Liver (tissue), 9 donors: ENCODE results near the gene DNAJB1. TPM values are rescaled to one million over a fixed set of nuclear protein-coding genes. Genes with fewer than 3 reads are reported as not detected.

Experiments
- DNase-seq: peaks from one replicate; pipeline ENCODE4 v3.0.0-alpha.2; 2017; ENCODE audit warnings: low spot score
- H3K27ac ChIP-seq, 2 donors: one replicate each; pipeline ENCODE4 v1.7.0; 2013; ENCODE audit warnings: inconsistent platforms in 2 of 2, low read length in 2 of 2, control low read depth in 1 of 2, low read depth in 1 of 2, mild to moderate bottlenecking in 1 of 2
- H3K27me3 ChIP-seq, 4 donors: one replicate each; pipeline versions ENCODE4 v1.6.1 to v1.7.0; 2013; ENCODE audit warnings: low read length in 3 of 4, inconsistent platforms in 1 of 4, mild to moderate bottlenecking in 1 of 4, moderate library complexity in 1 of 4; ENCODE audit not compliant: control insufficient read depth in 4 of 4, insufficient read depth in 4 of 4
- H3K36me3 ChIP-seq, 4 donors: one replicate each; pipeline versions ENCODE4 v1.6.1 to v1.7.0; 2013; ENCODE audit warnings: low read length in 3 of 4, mild to moderate bottlenecking in 3 of 4, low read depth in 1 of 4, moderate library complexity in 1 of 4; ENCODE audit not compliant: control insufficient read depth in 4 of 4, insufficient read depth in 3 of 4
- H3K4me1 ChIP-seq, 4 donors: one replicate each; pipeline versions ENCODE4 v1.6.1 to v1.7.0; 2013; ENCODE audit warnings: low read length in 3 of 4, mild to moderate bottlenecking in 3 of 4, moderate library complexity in 1 of 4; ENCODE audit not compliant: control insufficient read depth in 4 of 4, insufficient read depth in 4 of 4
- H3K4me3 ChIP-seq, 3 donors: one replicate each; pipeline versions ENCODE4 v1.6.1 to v1.7.0; 2013; ENCODE audit warnings: low read length in 3 of 3, control low read depth in 1 of 3, low read depth in 1 of 3, mild to moderate bottlenecking in 1 of 3
- H3K9ac ChIP-seq, 2 donors: one replicate each; pipeline ENCODE4 v1.7.0; 2013; ENCODE audit warnings: low read length in 2 of 2, mild to moderate bottlenecking in 2 of 2, moderate library complexity in 2 of 2, control low read depth in 1 of 2, low read depth in 1 of 2
- H3K9me3 ChIP-seq, 4 donors: one replicate each; pipeline versions ENCODE4 v1.6.1 to v1.7.0; 2013; ENCODE audit warnings: low read length in 3 of 4; ENCODE audit not compliant: control insufficient read depth in 4 of 4
- CTCF ChIP-seq: fragments of 150-350 bp; IDR thresholded peaks from 2 replicates; pipeline ENCODE4 v1.5.1; 2017; ENCODE audit warnings: improper control_type of control experiment, low read depth, low read length; ENCODE audit not compliant: missing input control
- FOXA1 ChIP-seq: IDR thresholded peaks from 2 replicates; pipeline ENCODE4 v1.6.1; 2016; ENCODE audit warnings: antibody characterized with exemption
- FOXA2 ChIP-seq: IDR thresholded peaks from 2 replicates; pipeline ENCODE4 v1.6.1; 2016; ENCODE audit warnings: antibody characterized with exemption
- GABPA ChIP-seq, 2 donors: IDR thresholded peaks in 1 of 2; conservative IDR thresholded peaks in 1 of 2; 2 replicates each; pipeline ENCODE4 v1.6.1; 2016; ENCODE audit warnings: antibody characterized with exemption in 2 of 2, mild to moderate bottlenecking in 1 of 2, moderate library complexity in 1 of 2
- HNF4G ChIP-seq: IDR thresholded peaks from 2 replicates; pipeline ENCODE4 v1.6.1; 2016; ENCODE audit warnings: antibody characterized with exemption
- JUND ChIP-seq, 2 donors: IDR thresholded peaks; 2 replicates each; pipeline ENCODE4 v1.6.1; 2016; ENCODE audit warnings: antibody characterized with exemption in 2 of 2
- NR2F2 ChIP-seq: IDR thresholded peaks from 2 replicates; pipeline ENCODE4 v1.6.1; 2016; ENCODE audit warnings: antibody characterized with exemption
- RAD21 ChIP-seq, 2 donors: IDR thresholded peaks; 2 replicates each; pipeline ENCODE4 v1.6.1; 2016; ENCODE audit warnings: antibody characterized with exemption in 2 of 2, mild to moderate bottlenecking in 2 of 2
- REST ChIP-seq: IDR thresholded peaks from 2 replicates; pipeline ENCODE4 v1.6.1; 2016; ENCODE audit warnings: antibody characterized with exemption, mild to moderate bottlenecking
- RXRA ChIP-seq, 2 donors: IDR thresholded peaks; 2 replicates each; pipeline ENCODE4 v1.6.1; 2017 to 2018; ENCODE audit warnings: antibody characterized with exemption in 2 of 2, mild to moderate bottlenecking in 1 of 2
- SP1 ChIP-seq: IDR thresholded peaks from 2 replicates; pipeline ENCODE4 v1.6.1; 2018; ENCODE audit warnings: antibody characterized with exemption, mild to moderate bottlenecking
- WGBS: extraction: QIAGEN DNeasy Blood & Tissue Kit; methylation state at CpG from one replicate; pipeline ENCODE4 v1.1.7; 2013; 5-methylcytosine and 5-hydroxymethylcytosine counted together
- polyA plus RNA-seq, 2 donors: library from polyadenylated mRNA; stranded (reverse) in 1 of 2; unstranded in 1 of 2; fragments of 200-250 nt in 1 of 2; fragments of >200 nt in 1 of 2; fragmentation: Nextera tagmentation in 1 of 2; extraction: Ambion mirVana in 1 of 2; gene quantifications; one replicate each; pipeline versions ENCODE4 v1.2.1 to v1.2.3, GENCODE V29; 2013 to 2015
- total RNA-seq, 2 donors: library from RNA; depleted of rRNA; stranded (reverse); fragments of >200 nt; gene quantifications; one replicate each; pipeline ENCODE4 v1.2.3, GENCODE V29; 2014
- TF ChIP-seq, protein P1 (sequence below): IDR thresholded peaks from 2 replicates; pipeline ENCODE4 v1.6.1; 2016; ENCODE audit warnings: antibody characterized with exemption
- TF ChIP-seq, protein P2 (sequence below): IDR thresholded peaks from 2 replicates; pipeline ENCODE4 v1.6.1; 2016; ENCODE audit warnings: antibody characterized with exemption
- donor health status: healthy.
- donor health status: healthy.
- donor health status: healthy.
- donor health status: healthy.
- donor health status: healthy.

The DNAJB1 gene
- total and polyA plus RNA-seq, 4 donors = 29.4 to 43.0 (median 34.5) TPM

GRCh38 chr19:14566712-14567077 lies 48.5 kb upstream of the DNAJB1 start:
- H3K9ac ChIP-seq = no peak overlapping the region
- TF ChIP-seq RXRA (IDR thresholded peaks at IDR 0.05) (no peak), JUND (IDR thresholded peaks at IDR 0.05) (no peak), FOXA1 (no peak)
- TF ChIP-seq, protein P1, sequence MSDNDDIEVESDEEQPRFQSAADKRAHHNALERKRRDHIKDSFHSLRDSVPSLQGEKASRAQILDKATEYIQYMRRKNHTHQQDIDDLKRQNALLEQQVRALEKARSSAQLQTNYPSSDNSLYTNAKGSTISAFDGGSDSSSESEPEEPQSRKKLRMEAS = no peak
- H3K27me3 ChIP-seq = no peaks in the 10 kb centered on the region
- H3K9me3 ChIP-seq = no peaks in the 10 kb centered on the region
- 88% methylated on average over 18 of the region's 18 CpGs for WGBS
- no peak overlapping the region for H3K27ac ChIP-seq
- DNase-seq = no peak
- H3K4me1 ChIP-seq = peaks cover 7 to 17% (median 13%) of the 10 kb centered on the region in 4 donors
- H3K4me3 ChIP-seq = no peak overlapping the region
- H3K36me3 ChIP-seq = peaks cover 0 to 11% (median 1%) of the 10 kb centered on the region in 4 donors

- DNase-seq = no peak
- H3K4me1 ChIP-seq = peaks cover 5 to 17% (median 12%) of the 10 kb centered on the region in 4 donors
- H3K27me3 ChIP-seq = no peaks in the 10 kb centered on the region
- H3K9me3 ChIP-seq = no peaks in the 10 kb centered on the region
- no peak overlapping the region for H3K4me3 ChIP-seq
- 91% methylated on average over 27 of the region's 31 CpGs for WGBS
- no peak overlapping the region for H3K27ac ChIP-seq
- TF ChIP-seq NR2F2 (no peak), HNF4G (no peak), CTCF (no peak), GABPA (IDR thresholded peaks at IDR 0.05 in 1 of 2, conservative IDR thresholded peaks at IDR 0.05 in 1 of 2) (no peak), REST (no peak), JUND (IDR thresholded peaks at IDR 0.05) (no peak), FOXA1 (no peak), SP1 (no peak), FOXA2 (no peak), RAD21 (IDR thresholded peaks at IDR 0.05) (no peak)
- TF ChIP-seq, protein P2, sequence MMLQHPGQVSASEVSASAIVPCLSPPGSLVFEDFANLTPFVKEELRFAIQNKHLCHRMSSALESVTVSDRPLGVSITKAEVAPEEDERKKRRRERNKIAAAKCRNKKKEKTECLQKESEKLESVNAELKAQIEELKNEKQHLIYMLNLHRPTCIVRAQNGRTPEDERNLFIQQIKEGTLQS = no peak
- TF ChIP-seq, protein P1 = no peak
- peaks cover 0 to 11% (median 1%) of the 10 kb centered on the region in 4 donors for H3K36me3 ChIP-seq
- H3K9ac ChIP-seq = no peak overlapping the region
These were observed 47.8 kb upstream of the DNAJB1 start for GRCh38 chr19:14565765-14566711.
